ENCODE data around the gene DHRS2.

The DHRS2 gene

DNA sequence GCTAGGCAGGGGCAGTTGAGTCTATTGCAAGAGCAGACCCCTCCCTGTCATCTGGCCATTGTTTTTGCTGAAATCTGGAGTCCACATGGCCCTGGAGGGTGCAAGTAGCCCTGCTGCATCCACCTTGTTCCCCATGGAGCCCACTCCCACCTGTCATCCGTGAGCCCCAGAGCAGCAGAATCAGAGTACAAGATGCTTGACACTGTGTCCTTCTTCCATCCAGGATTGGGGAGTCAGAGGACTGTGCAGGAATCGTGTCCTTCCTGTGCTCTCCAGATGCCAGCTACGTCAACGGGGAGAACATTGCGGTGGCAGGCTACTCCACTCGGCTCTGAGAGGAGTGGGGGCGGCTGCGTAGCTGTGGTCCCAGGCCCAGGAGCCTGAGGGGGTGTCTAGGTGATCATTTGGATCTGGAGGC is 8.8 kb downstream of the DHRS2 start:
- TF ChIP-seq CTCF (conservative IDR thresholded peaks at IDR 0.05; ENCODE audit: low read depth, low read length): no peak

DNA sequence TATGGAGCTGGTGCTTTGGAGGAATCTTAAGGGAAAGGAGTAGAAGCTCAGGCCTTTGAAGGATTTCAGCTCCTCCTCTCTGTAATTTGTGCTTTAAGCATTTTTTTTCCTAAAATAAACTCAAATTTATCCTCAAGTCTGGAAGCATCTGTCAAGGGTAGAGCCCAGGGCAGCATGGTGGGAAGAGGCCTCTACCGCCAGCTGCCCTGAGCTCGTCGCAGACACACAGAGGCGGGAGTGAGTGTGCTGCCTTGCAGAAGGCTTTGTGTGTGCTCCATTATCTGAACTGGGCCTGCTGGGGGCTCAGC is 9.3 kb downstream of the DHRS2 start:
- TF ChIP-seq CTCF (conservative IDR thresholded peaks at IDR 0.05; ENCODE audit: low read depth, low read length): no peak
- no peak overlapping the region for H3K4me3 ChIP-seq (ENCODE audit: low read length)
- no peak for DNase-seq (ENCODE audit: low read depth)

More for the DNA sequence above, 8.8 kb downstream of the DHRS2 start:
- H3K4me3 ChIP-seq (ENCODE audit: low read length): no peak overlapping the region
- DNase-seq (ENCODE audit: low read depth): no peak

GRCh38 chr14:23645812-23646647 is 9.9 kb downstream of the DHRS2 start:
- H3K4me3 ChIP-seq (ENCODE audit: low read length): no peak overlapping the region
- no peak for TF ChIP-seq CTCF (conservative IDR thresholded peaks at IDR 0.05; ENCODE audit: low read depth, low read length)
- no peak for DNase-seq (ENCODE audit: low read depth)

DNA sequence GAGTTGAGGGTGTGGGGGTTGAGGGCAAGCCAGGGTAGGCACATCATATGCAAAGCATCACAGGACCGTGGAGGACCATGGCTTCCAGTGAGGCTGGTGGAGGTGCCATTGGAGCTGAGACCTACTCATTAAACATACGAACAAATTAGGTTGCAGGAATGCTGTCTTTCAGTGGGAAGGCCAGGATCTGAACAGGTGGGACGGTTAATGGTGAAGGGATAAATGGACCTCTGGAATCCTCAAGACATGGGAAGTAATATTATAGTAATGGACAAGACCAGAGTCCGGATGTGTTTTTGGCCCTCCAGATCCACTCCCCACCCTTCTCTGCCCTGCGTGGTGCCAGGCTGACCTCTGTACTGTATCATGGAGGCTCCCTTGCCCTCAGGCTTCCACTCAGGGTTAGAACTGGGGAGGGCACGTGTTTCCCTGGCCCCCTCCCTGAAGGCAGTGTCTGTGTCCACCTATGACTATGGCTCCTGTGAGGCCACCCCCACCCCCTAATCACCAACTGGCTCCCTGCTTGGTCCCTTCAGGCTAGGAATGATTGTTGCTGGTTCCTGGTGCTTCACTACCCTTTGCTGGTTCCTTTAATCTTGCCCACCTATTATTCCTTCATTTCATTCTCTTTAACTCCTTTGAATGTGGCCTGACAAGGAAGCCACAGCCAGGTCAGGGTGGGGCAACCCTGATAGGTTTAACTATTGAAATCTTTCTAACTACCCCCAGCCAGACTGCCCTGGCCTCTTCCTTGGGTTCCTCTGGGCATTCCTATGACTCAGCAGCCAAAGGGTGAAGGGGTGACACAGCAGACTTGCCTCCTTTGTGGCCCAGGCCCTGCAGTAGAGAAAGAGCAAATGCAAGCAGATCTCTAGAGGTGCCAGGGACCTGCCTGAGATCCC is 10.7 kb downstream of the DHRS2 start:
- TF ChIP-seq CTCF (conservative IDR thresholded peaks at IDR 0.05; ENCODE audit: low read depth, low read length): no peak
- H3K4me3 ChIP-seq (ENCODE audit: low read length): no peak overlapping the region
- DNase-seq (ENCODE audit: low read depth): no peak

DNA sequence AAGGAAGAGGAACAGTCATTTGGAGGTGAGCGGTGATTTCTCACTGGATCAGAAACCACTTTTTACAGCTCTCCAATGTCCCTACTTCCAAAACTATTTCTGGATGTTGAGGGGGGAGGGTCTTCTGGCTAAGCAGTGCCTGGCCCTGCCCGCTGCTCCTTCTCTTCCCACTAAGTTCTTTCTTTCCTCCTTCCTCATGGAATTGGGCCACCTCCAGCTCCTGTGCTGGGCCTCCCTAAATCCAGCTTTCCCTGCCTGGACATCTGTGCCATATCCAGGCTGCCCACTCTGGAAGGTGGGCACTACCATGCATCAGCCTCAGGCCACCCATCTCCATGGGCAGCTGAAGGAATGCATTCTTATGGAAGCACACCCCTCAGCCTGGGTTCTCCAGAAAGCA is 11.5 kb downstream of the DHRS2 start:
- no peak for TF ChIP-seq CTCF (conservative IDR thresholded peaks at IDR 0.05; ENCODE audit: low read depth, low read length)
- no peak for DNase-seq (ENCODE audit: low read depth)
- H3K4me3 ChIP-seq (ENCODE audit: low read length): no peak overlapping the region

DNA sequence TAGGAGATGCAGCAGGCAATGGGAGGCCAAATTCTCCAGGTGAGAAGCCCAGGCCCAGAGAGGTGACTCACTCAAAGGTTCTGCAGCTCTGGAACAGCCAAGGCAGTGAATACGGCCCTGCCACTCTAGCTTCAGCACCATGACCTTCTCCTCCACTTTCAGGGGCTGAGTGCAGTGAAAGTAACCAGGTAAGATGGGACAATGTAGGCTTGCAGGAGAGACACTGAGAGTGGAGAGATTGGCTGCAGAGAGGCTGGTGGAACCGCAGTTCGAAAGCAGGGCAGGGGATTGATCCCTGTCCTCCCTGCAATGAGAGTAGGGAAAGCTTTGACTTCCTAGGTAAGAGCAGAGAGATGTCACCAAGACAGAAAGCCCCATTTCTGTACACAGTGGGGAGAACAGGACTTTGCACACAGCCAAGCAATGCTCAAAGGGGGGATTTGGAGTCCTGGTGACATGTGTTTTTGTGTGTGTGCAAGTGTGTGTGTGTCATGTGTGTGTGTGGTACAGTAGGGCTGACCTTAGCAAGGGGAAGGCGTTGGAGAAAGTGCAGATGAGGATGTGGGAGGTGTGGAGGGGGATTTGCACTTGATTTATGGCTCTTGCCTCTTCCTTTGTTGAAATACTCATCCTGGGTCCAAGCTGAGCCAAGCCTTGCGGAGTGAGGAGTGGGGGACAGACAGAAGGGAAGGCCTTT is 12.7 kb downstream of the DHRS2 start:
- H3K4me3 ChIP-seq (ENCODE audit: low read length): no peak overlapping the region
- TF ChIP-seq CTCF (conservative IDR thresholded peaks at IDR 0.05; ENCODE audit: low read depth, low read length): no peak
- no peak for DNase-seq (ENCODE audit: low read depth)

Measured in retinal pigment epithelial cell (primary cell).